C4-2B (cell line): ENCODE results near the gene INSRR.

ENCODE experiments used
- H3K27ac ChIP-seq: fragments of 450-650 bp; 2 replicates; pipeline ENCODE4 v1.5.1; 2017
- ZFX ChIP-seq: fragments of 450-650 bp; IDR thresholded peaks from 2 replicates; pipeline ENCODE4 v1.6.1; 2017
- TF ChIP-seq, protein P1 (sequence below): fragments of 450-650 bp; conservative IDR thresholded peaks from 2 replicates; pipeline ENCODE4 v1.5.1; 2017; ENCODE audit warnings: mild to moderate bottlenecking

Gene INSRR

GRCh38 chr1:156885880-156886355, 27.0 kb upstream of the INSRR start:
- no peak for TF ChIP-seq ZFX
- TF ChIP-seq, protein P1, sequence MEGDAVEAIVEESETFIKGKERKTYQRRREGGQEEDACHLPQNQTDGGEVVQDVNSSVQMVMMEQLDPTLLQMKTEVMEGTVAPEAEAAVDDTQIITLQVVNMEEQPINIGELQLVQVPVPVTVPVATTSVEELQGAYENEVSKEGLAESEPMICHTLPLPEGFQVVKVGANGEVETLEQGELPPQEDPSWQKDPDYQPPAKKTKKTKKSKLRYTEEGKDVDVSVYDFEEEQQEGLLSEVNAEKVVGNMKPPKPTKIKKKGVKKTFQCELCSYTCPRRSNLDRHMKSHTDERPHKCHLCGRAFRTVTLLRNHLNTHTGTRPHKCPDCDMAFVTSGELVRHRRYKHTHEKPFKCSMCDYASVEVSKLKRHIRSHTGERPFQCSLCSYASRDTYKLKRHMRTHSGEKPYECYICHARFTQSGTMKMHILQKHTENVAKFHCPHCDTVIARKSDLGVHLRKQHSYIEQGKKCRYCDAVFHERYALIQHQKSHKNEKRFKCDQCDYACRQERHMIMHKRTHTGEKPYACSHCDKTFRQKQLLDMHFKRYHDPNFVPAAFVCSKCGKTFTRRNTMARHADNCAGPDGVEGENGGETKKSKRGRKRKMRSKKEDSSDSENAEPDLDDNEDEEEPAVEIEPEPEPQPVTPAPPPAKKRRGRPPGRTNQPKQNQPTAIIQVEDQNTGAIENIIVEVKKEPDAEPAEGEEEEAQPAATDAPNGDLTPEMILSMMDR: no peak
- H3K27ac ChIP-seq: no peak overlapping the region

DNA sequence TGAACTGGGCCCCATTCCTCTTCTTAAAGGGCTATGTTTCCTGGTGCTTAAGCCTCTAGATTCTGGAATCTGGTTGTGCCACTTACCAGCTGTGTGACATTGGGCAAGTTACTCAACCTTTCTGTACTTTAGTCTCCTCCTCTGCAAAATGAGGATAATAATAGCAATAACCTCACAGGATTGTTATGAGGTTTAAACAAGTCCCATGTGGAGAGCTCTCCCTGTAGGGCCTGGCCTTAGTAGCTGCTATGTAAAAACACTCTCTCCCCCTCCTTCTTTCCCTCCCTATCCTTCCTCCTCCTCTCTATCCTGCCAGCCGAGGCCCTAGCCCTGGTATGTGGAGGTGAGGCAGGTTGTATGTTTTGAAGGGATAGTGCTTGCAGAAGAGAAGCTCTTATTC, 26.4 kb upstream of the INSRR start:
- no peak overlapping the region for H3K27ac ChIP-seq
- TF ChIP-seq, protein P1: no peak
- no peak for TF ChIP-seq ZFX

- no peak overlapping the region for H3K27ac ChIP-seq
- no peak for TF ChIP-seq ZFX
- TF ChIP-seq, protein P1: no peak
Measured at GRCh38 chr1:156884560-156885184, 25.8 kb upstream of the INSRR start.

DNA sequence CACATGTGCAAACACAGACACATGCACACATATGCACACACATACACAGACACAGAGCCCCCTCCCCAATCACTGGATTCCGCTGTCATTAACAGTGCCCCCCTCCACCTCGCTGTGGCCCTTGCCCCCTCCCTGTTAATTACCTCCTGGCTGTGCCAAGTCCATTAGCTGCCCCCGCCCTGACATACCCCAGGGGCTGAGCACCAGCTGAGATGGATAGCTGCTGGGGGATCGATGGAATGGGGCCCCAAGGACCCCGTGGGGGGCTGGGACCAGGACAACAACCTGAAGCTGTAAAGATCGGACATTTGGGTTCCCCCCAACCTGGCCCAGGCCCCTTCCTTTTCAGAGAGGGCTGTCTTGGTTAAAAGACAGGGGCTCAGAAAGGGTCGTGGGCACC, 25.0 kb upstream of the INSRR start:
- TF ChIP-seq, protein P1: no peak
- no peak for TF ChIP-seq ZFX
- H3K27ac ChIP-seq: no peak overlapping the region

- no peak overlapping the region for H3K27ac ChIP-seq
- TF ChIP-seq, protein P1: no peak
- TF ChIP-seq ZFX: no peak
Measured at GRCh38 chr1:156882543-156882942, 23.6 kb upstream of the INSRR start.

DNA sequence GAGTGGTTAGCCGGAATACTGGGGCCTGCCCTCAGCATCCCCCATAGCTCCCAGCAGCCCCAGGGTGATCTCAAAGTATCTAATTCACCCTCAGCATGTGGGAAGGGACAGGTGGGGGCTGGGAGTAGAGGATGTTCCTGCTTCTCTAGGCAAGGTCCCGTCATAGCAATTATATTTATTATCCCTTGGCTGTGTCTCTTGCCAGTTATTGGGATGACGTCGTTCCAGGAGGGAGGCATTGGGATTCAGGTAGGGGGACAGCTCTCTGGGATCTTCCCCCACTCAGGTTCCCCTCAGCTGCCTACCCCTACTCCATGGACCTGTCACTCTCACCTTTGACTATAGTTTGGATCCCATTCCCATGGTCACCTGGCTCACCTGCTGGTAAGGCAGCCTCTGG, 22.7 kb upstream of the INSRR start:
- H3K27ac ChIP-seq: no peak overlapping the region
- TF ChIP-seq ZFX: no peak
- TF ChIP-seq, protein P1: no peak

GRCh38 chr1:156881101-156881500, 22.2 kb upstream of the INSRR start:
- H3K27ac ChIP-seq: no peak overlapping the region
- TF ChIP-seq, protein P1: no peak
- TF ChIP-seq ZFX: no peak
